ENCODE data around the gene PRKCA. TPM values are rescaled to one million over a fixed set of nuclear protein-coding genes. Genes with fewer than 3 reads are reported as not detected.

PRKCA gene
- total RNA-seq, 1 donor from 2014 or later: 2.2 TPM

GRCh38 chr17:66271512-66271911, 30.9 kb upstream of the PRKCA start:
- peaks cover 4% of the 10 kb centered on the region for H3K9me3 Mint-ChIP-seq
- no peaks in the 10 kb centered on the region for H3K4me1 Mint-ChIP-seq
- DNase-seq (no peak), ATAC-seq (ENCODE audit: low read depth) (no peak)
- TF ChIP-seq CTCF (IDR thresholded peaks at IDR 0.05): no peak
- intact Hi-C loops (cut with micrococcal nuclease): no loop called here
- H3K27me3 Mint-ChIP-seq: peaks cover 9% of the 10 kb centered on the region
- no peaks in the 10 kb centered on the region for H3K36me3 Mint-ChIP-seq (ENCODE audit: low read depth)
- ChIA-PET CTCF (no interaction called here), POLR2A (no interaction called here)
- H3K4me3 Mint-ChIP-seq: no peak overlapping the region
- H3K27ac Mint-ChIP-seq: no peak overlapping the region

- ATAC-seq (ENCODE audit: low read depth) (no peak), DNase-seq (no peak)
- peaks cover 4% of the 10 kb centered on the region for H3K9me3 Mint-ChIP-seq
- no peak overlapping the region for H3K27ac Mint-ChIP-seq
- no peak overlapping the region for H3K4me3 Mint-ChIP-seq
- POLR2A ChIA-PET: no interaction called here
- intact Hi-C loops (cut with micrococcal nuclease): no loop called here
- no peaks in the 10 kb centered on the region for H3K4me1 Mint-ChIP-seq
- CTCF ChIA-PET: no interaction called here
- H3K36me3 Mint-ChIP-seq (ENCODE audit: low read depth): no peaks in the 10 kb centered on the region
- H3K27me3 Mint-ChIP-seq: peaks cover 8% of the 10 kb centered on the region
- no peak for TF ChIP-seq CTCF (IDR thresholded peaks at IDR 0.05)
Measured at GRCh38 chr17:66272811-66273585, 29.4 kb upstream of the PRKCA start.

GRCh38 chr17:66273586-66273848, 28.9 kb upstream of the PRKCA start:
- H3K27ac Mint-ChIP-seq: no peak overlapping the region
- H3K4me1 Mint-ChIP-seq: no peaks in the 10 kb centered on the region
- DNase-seq: no peak
- POLR2A ChIA-PET: no interaction called here
- H3K4me3 Mint-ChIP-seq: no peak overlapping the region
- peaks cover 3% of the 10 kb centered on the region for H3K9me3 Mint-ChIP-seq
- CTCF ChIA-PET: no interaction called here
- no peak for TF ChIP-seq CTCF (IDR thresholded peaks at IDR 0.05)
- intact Hi-C loops (cut with micrococcal nuclease): no loop called here
- ATAC-seq (ENCODE audit: low read depth): no peak
- no peaks in the 10 kb centered on the region for H3K36me3 Mint-ChIP-seq (ENCODE audit: low read depth)
- H3K27me3 Mint-ChIP-seq: peaks cover 8% of the 10 kb centered on the region

GRCh38 chr17:66275651-66276050, 26.8 kb upstream of the PRKCA start:
- H3K27ac Mint-ChIP-seq: no peak overlapping the region
- POLR2A ChIA-PET: no interaction called here
- no peak for TF ChIP-seq CTCF (IDR thresholded peaks at IDR 0.05)
- H3K36me3 Mint-ChIP-seq (ENCODE audit: low read depth): no peaks in the 10 kb centered on the region
- ATAC-seq (ENCODE audit: low read depth) (no peak), DNase-seq (no peak)
- H3K4me1 Mint-ChIP-seq: no peaks in the 10 kb centered on the region
- intact Hi-C loops (cut with micrococcal nuclease): no loop called here
- no peak overlapping the region for H3K4me3 Mint-ChIP-seq
- peaks cover 8% of the 10 kb centered on the region for H3K27me3 Mint-ChIP-seq
- no peaks in the 10 kb centered on the region for H3K9me3 Mint-ChIP-seq
- CTCF ChIA-PET: no interaction called here

- H3K27ac Mint-ChIP-seq: no peak overlapping the region
- DNase-seq: no peak
- intact Hi-C loops (cut with micrococcal nuclease): no loop called here
Measured at GRCh38 chr17:66276328-66276937, 26.0 kb upstream of the PRKCA start.

More at GRCh38 chr17:66276328-66276937, 26.0 kb upstream of the PRKCA start:
- peaks cover 8% of the 10 kb centered on the region for H3K27me3 Mint-ChIP-seq
- H3K9me3 Mint-ChIP-seq: no peaks in the 10 kb centered on the region
- ChIA-PET POLR2A (no interaction called here), CTCF (no interaction called here)
- no peaks in the 10 kb centered on the region for H3K36me3 Mint-ChIP-seq (ENCODE audit: low read depth)
- H3K4me3 Mint-ChIP-seq: no peak overlapping the region
- ATAC-seq (ENCODE audit: low read depth): no peak
- H3K4me1 Mint-ChIP-seq: no peaks in the 10 kb centered on the region
- TF ChIP-seq CTCF (IDR thresholded peaks at IDR 0.05): no peak
